GM18867 (cell line): ENCODE results near the gene EHMT1.
A peak's percentile ranks its signal among the peaks of the same experiment; 100 is the strongest.
"Not testable (repeated sequence)": the region's sequence is repeated elsewhere in the genome, so short reads cannot be mapped to it uniquely, and the experiment has no call there.

Experiments
- ATAC-seq: cut with Tn5 transposase; IDR thresholded peaks from one replicate; pipeline ENCODE4 v1.9.1; 2021; ENCODE audit warnings: mild to moderate bottlenecking, moderate library complexity; ENCODE audit not compliant: unreplicated experiment

EHMT1 gene

DNA sequence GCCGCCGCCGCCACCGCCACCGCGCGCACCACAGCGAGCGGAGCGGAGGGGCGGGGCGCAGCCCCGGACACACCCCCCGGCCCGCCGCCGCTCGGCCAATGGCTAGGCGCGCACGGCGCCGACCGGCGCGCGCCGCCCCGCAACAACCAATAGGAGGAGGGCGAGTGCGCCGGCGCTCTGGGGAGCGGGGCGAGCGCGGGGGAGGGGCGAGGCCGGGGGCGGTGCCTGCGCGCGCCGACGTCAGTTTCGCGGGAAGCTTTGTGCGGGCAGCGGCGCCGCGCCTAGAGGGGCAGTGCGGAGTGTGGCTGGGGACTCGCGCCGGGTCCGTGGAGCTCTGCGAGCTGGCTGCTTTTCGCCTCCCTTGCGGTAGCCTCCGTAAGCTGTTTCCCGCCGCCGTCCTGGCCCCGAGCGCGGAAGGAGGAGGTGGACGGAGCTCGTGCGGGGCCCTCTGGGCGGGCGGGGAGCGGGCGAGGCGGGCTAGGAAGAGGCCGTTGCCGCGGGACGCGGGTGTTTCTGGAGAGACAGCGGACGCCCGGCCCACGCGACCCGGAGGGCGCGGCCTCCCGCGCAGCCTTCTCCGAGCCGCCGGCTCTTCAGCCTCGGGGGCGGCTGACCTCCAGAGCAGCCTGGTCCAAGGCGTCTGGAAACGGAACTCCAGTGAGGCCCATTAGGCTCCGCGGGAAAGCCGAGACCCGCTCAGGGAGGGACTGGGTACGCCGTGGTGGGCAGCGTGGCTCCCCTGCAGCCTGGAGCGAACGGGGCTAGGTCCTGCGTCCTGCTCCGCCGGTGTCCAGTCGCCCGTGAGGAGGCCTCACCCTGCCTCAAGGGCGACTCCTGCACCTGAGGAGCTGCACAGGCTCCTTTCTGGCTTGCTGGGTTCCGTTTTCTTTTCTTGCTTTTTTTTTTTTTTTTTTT, 28.1 kb upstream of the EHMT1 start, which contains the start of gene ZMYND19:
Gene ZMYND19 (minus strand): TSS at position 44 of the 915 bp plus-strand sequence. CDS start 249 bp downstream, outside the sequence.
- ATAC-seq, result peak; percentile 84

DNA sequence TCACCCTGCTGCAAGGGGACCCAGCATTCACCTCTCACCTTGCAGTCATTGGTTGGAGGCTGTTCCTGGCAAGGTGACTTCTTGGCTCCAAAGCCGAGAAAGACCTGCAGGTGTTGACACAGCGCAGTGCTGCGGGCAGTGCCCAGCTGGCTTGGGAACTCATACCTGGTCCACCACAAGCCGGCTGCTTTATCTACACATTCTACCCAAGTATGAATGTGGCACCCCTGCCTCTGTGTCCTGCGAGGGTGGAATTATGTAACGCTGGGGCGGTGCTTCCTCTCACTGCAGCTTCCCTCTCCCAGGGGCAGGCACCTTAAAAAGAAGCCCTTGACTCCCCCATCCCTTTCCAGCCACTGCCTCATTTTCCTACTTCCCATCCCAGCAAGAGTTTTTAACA, 26.0 kb upstream of the EHMT1 start:
- ATAC-seq, result no peak

GRCh38 chr9:137593176-137593575, 25.6 kb upstream of the EHMT1 start:
- ATAC-seq, result no peak

DNA sequence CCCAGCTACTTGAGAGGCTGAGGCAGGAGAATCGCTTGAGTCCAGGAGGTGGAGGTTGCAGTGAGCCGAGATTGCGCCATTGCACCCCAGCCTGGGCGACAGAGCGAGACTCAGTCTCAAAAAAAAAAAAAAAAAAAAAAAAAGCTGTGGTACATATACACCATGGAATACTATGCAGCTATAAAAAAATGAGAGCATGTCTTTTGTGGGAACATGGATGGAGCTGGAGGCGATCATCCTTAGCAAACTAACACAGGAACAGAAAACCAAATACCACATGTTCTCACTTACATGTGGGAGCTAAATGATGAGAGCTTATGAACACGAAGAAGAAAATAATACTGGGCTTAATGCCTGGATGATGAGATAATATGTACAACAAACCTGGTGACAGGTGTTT, 22.2 kb upstream of the EHMT1 start:
- ATAC-seq, result not testable (repeated sequence)

- no peak for ATAC-seq
Observed at GRCh38 chr9:137598943-137599342, 19.9 kb upstream of the EHMT1 start.

DNA sequence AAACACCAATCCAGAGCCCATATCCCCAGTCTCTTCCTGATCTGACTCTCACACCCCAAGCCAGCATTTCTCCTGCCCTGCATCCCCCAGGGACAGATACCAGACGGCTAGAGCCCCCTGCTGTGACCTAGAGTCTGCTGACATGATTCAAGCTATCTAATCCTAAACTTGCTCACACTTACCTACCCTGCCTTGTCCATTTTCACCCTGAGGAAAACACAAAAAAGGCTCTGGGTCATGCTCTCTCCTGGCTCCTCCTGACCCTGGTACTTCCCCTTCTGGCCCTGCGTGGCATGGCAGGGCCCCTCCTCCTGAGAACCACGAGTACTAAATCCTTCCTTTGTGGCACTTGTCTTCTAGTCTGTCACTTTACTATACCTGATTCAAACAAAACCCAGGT, 16.1 kb upstream of the EHMT1 start:
- no peak for ATAC-seq

DNA sequence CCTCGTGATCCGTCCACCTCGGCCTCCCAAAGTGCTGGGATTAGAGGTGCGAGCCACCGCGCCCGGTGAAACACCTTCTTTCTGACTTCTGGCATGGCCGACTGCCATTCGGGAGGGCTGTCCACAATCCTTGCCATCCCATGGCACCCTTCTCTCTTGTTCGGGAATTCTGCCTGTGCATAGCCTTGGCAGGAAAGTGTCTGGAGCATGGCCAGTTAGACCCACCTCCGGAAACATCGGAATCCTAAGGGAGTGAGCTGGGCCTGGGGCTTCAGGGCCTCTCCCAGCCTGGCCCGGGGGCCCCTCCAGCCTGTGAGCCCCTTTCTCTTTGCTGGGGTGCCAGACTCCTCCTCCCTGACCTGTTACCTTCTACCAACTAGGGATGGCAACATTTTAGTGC, 14.9 kb upstream of the EHMT1 start:
- no peak for ATAC-seq

DNA sequence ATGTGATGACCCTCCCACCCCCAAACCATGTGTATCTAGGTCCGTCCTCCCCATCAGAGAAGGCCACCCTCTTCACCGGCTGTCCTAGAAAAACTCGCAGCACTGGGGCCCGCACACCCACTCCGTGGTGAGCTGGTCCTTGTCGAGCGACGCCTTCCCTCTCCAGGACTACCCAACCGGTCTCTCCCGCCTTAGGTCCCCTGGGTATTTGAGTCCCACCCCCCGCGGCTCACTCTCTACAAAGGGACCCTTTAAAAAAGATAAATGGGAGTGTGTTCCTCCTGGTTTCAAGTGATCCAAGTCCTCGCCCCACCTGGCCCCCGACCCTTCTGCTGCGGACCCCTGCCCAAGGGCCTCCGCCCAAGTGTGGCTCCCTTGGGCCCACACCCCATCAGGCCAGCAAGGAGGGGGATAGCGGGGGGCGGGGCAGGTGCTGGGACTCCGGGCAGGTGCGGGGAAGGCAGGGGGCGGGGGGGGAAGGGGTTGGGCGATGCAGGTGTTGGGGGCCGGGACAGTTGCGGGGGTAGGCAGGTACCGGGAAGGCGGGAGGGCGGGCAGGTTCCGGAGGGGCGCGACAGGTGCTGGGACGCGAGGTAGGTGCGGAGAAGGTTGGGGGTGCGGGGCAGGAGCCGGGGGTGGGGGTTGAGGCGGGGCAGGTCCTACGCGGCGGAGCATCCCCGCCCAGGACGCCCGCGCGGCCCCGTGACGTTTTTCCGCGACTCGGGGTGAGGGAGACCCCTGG, 14.3 kb upstream of the EHMT1 start:
- ATAC-seq, result no peak

DNA sequence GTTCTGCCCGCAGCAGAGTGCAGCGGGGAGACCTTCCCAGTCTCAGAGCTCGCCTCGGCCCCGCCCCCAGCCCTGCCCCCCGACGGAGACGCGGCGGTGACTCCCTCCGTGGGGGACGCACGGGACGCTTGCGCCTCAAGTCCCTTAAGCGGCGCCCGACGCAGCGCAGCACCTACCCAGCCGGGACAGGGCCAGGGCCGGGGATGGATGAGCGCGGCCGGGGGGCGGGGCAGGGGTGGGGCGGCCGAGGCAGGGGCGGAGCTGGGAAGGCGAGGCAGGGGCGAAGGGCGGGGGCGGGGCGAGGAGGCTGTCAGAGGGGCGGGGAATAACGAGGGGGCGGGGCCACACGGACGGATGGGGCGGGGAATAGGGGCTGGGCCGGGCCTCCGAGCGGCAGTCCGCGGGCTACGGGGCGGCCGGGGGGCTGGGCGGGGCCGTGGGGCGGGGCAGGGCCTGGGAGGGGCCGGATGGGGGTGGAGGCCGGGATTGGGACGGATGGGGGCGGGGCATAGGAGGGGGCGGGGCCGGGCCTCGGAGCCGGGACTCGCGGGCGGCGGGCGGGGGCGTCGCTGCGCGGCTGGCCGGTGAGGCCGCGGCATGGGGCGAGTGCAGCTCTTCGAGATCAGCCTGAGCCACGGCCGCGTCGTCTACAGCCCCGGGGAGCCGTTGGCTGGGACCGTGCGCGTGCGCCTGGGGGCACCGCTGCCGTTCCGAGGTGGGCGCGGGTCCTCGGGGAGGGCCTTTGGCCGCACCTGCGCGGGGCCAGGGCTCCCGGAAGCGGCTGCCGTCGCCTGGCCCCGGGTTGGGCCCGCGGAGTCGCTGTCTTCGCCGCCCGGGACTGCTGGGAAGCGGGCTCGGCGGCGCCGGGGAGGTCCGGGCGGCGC, 13.4 kb upstream of the EHMT1 start, which contains the start of gene ARRDC1:
Gene ARRDC1 (plus strand): TSS at position 566 of the 884 bp plus-strand sequence. CDS start 32 bp downstream, at position 598.
- ATAC-seq, result peak; percentile 78

- ATAC-seq, result peak; percentile 16
Observed at GRCh38 chr9:137606005-137606621, 12.7 kb upstream of the EHMT1 start.

DNA sequence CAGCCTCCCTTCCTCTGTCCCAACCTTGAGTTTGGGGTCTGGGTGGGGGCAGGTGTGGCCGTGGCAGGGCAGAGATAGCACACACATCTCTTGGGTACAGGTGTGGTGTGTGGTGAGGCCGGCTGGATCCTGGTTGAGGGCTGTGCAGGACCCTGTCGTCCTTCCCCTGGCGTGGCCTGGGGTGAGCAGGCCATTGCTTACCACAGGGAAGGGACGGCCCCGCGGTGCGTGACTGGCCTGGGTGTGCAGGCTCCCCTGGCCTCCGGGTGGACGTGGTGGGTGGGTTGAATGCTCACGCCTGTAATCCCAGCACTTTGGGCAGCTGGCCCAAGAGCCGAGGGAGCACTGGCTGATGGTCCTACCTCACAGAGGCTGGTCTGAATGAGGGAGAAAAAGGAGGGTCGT, 12.1 kb upstream of the EHMT1 start:
- no peak for ATAC-seq

GRCh38 chr9:137607141-137607857, 11.5 kb upstream of the EHMT1 start:
- ATAC-seq, result no peak

DNA sequence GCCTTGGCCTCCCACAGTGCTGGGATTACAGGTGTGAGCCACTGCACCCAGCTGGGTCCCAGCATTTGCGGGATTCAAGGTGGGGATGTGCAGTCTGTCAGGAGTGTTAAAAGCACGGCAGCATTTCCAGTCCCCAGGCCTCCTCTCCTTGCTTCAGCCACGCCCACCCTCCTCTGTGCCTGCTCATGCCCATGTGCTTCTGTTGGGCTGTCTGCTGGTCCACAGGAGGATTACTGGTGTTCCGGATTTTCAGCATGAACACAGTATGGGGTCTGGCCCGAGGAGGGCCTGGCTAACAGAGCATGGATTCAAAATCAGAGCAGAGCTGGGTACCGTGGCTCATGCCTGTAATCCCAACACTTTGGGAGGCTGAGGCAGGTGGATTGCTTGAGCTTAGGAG, 7.9 kb upstream of the EHMT1 start:
- no peak for ATAC-seq

DNA sequence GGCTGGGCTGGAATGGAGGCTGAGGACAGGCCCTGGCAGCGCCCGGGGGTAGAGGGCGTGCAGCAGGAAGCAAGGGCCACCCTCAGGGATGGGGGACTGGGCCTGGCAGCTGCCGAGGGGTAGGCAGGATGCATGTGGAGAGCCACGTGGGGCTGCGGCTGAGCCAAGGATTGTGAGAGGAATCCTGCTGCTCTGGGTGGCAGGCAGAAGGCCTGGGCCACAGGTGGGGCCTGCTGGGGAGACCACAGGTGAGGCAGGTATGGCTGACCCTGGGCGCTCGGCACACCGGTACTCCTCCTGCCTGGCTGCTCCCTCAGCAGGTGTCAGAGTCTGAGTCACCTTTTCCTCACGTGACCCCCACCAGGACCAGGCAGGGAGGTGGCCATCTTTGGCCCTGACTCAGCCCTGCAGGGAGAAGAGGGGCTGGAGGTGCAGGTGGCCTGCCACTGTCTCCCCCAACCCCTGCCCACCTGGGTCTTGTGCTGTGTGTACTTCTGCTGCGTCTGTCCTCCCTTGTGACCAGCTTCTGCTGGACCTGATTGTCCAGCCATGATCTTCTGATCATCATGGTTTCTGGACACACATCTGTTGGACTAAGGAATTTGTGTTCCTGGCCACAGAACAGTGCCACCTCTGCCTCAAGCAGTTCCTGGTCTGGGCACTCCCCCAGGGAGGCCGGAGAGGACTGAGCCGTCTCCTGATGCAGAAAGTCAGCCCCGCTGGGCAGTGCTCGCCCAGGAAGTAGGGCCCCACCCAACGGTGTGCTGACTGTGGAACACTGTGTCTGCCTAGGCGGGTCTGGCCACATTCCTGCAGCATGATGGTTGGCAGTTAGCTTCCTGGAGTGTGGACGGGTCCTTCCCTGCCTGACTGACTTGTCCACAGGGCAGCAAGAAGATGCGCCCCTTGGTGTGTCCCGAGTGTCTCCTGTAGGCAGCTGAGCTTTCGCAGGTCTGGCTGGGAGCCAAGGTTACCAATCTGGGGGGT, 6.9 kb upstream of the EHMT1 start:
- no peak for ATAC-seq

GRCh38 chr9:137612741-137613142, 6.1 kb upstream of the EHMT1 start:
- no peak for ATAC-seq

DNA sequence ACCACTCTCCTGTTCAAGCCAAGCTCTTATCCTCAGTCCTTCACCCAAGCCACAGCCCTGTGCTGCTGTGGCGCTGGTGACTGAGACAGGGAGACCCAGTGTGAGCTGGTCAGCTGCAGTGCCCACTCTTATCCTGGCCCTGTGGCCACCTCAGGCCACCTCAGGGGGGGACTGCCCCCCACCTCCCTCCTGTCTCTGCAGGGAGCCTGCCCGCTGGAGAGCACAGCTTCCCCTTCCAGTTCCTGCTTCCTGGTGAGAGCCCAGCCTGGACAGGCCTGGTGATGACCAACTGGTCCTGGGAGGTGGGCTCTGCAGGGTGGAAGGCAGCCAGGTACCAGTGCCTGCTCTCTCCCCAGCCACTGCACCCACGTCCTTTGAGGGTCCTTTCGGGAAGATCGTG, 5.5 kb upstream of the EHMT1 start:
- ATAC-seq, result no peak

DNA sequence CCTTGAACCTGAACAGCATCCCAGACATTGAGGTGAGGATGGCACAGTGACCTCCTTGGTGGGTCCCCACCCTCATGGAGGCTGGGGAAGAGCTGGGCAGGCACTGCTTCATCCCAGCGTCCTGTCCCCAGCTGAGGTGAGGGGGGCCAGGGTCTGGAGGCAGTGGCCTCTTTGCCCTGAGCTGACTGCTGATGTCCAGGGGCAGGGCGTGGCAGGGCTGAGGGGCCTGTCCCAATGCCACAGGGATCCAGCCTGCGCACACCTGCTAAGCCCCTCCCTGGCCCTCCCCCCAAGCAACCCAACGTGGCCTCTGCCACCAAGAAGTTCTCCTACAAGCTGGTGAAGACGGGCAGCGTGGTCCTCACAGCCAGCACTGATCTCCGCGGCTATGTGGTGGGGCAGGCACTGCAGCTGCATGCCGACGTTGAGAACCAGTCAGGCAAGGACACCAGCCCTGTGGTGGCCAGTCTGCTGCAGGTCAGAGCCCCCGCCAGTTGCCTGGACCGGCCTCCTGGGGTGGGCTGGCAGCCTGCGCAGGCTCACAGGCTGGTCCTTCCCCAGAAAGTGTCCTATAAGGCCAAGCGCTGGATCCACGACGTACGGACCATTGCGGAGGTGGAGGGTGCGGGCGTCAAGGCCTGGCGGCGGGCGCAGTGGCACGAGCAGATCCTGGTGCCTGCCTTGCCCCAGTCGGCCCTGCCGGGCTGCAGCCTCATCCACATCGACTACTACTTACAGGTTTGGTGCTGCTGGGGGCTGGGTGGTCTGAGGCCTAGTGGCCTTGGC, 4.9 kb upstream of the EHMT1 start:
- no peak for ATAC-seq
